ENCODE data around the gene IL1RAPL2. TPM values are rescaled to one million over a fixed set of nuclear protein-coding genes. Genes with fewer than 3 reads are reported as not detected.

The IL1RAPL2 gene
- total RNA-seq, 1 donor from 2014 or later, result 0.58 TPM

- Mint-ChIP-seq H3K27ac (ENCODE audit: unreplicated experiment) (no peak overlapping the region), H3K9me3 (peaks cover 2% of the 10 kb centered on the region), H3K4me1 (peaks cover 6% of the 10 kb centered on the region), H3K27me3 (ENCODE audit: low read depth) (no peaks in the 10 kb centered on the region), H3K4me3 (no peak overlapping the region), H3K36me3 (ENCODE audit: low read depth) (no peaks in the 10 kb centered on the region)
- no peak for TF ChIP-seq CTCF (conservative IDR thresholded peaks at IDR 0.05)
- no peak for DNase-seq (ENCODE audit: low read depth, low spot score)
Measured at GRCh38 chrX:105754286-105754964, 1188.4 kb downstream of the IL1RAPL2 start.

- TF ChIP-seq CTCF (conservative IDR thresholded peaks at IDR 0.05), result no peak
- H3K27ac Mint-ChIP-seq (ENCODE audit: unreplicated experiment), result no peak overlapping the region
- H3K27me3 Mint-ChIP-seq (ENCODE audit: low read depth), result no peaks in the 10 kb centered on the region
- H3K4me3 Mint-ChIP-seq, result no peak overlapping the region
- H3K36me3 Mint-ChIP-seq (ENCODE audit: low read depth), result no peaks in the 10 kb centered on the region
- peaks cover 2% of the 10 kb centered on the region for H3K9me3 Mint-ChIP-seq
- peaks cover 6% of the 10 kb centered on the region for H3K4me1 Mint-ChIP-seq
- no peak for DNase-seq (ENCODE audit: low read depth, low spot score)
Measured at GRCh38 chrX:105755109-105755508, 1189.1 kb downstream of the IL1RAPL2 start.

GRCh38 chrX:105758754-105759153, 1192.8 kb downstream of the IL1RAPL2 start:
- Mint-ChIP-seq H3K27ac (ENCODE audit: unreplicated experiment) (no peak overlapping the region), H3K36me3 (ENCODE audit: low read depth) (no peaks in the 10 kb centered on the region), H3K27me3 (ENCODE audit: low read depth) (no peaks in the 10 kb centered on the region), H3K4me1 (no peaks in the 10 kb centered on the region), H3K9me3 (peaks cover 2% of the 10 kb centered on the region), H3K4me3 (no peak overlapping the region)
- no peak for TF ChIP-seq CTCF (conservative IDR thresholded peaks at IDR 0.05)
- DNase-seq (ENCODE audit: low read depth, low spot score), result no peak

- Mint-ChIP-seq H3K9me3 (peaks cover 2% of the 10 kb centered on the region), H3K4me3 (no peak overlapping the region), H3K36me3 (ENCODE audit: low read depth) (no peaks in the 10 kb centered on the region), H3K4me1 (no peaks in the 10 kb centered on the region), H3K27ac (ENCODE audit: unreplicated experiment) (no peak overlapping the region), H3K27me3 (ENCODE audit: low read depth) (no peaks in the 10 kb centered on the region)
- no peak for TF ChIP-seq CTCF (conservative IDR thresholded peaks at IDR 0.05)
- DNase-seq (ENCODE audit: low read depth, low spot score), result no peak
Measured at GRCh38 chrX:105759598-105759997, 1193.6 kb downstream of the IL1RAPL2 start.

- no peaks in the 10 kb centered on the region for H3K9me3 Mint-ChIP-seq
- no peaks in the 10 kb centered on the region for H3K4me1 Mint-ChIP-seq
- no peak for TF ChIP-seq CTCF (conservative IDR thresholded peaks at IDR 0.05)
- DNase-seq (ENCODE audit: low read depth, low spot score), result no peak
- no peak overlapping the region for H3K27ac Mint-ChIP-seq (ENCODE audit: unreplicated experiment)
- H3K36me3 Mint-ChIP-seq (ENCODE audit: low read depth), result no peaks in the 10 kb centered on the region
- no peaks in the 10 kb centered on the region for H3K27me3 Mint-ChIP-seq (ENCODE audit: low read depth)
- no peak overlapping the region for H3K4me3 Mint-ChIP-seq
Measured at GRCh38 chrX:105765691-105766090, 1199.7 kb downstream of the IL1RAPL2 start.
